ENCODE data around the gene MANF. TPM values are rescaled to one million over a fixed set of nuclear protein-coding genes. Genes with fewer than 3 reads are reported as not detected.
A peak's percentile ranks its signal among the peaks of the same experiment; 100 is the strongest.

Gene MANF
- total and polyA plus RNA-seq, 2 of the 13 experiments (the other 11 are each of a cell fraction or from before 2014, with no cell fraction given): 55.4 to 269 TPM

- intact Hi-C loops (cut with micrococcal nuclease; ENCODE audit: unreplicated experiment): loop anchor here (2.0 to 10.0 kb wide), 2 partner anchors 45 to 285 kb away; partner anchors contain the start of gene TEX264
- H3K4me1 ChIP-seq (ENCODE audit: insufficient read depth, low read length): peaks cover 72% of the 10 kb centered on the region
- H3K9me3 ChIP-seq (ENCODE audit: low read length): no peaks in the 10 kb centered on the region
- H3K27me3 ChIP-seq (ENCODE audit: control insufficient read depth in 1 of 2, insufficient read depth in 2 of 2, low read length in 2 of 2): no peaks in the 10 kb centered on the region; a peak in 1 of 5 replicates
- no peak overlapping the region for H2AFZ ChIP-seq (ENCODE audit: low read length)
- no TSS peak for BruUV-seq (replicated peaks)
- H4K20me1 ChIP-seq (ENCODE audit: insufficient read depth, low read length): peaks cover 17% of the 10 kb centered on the region
- ChIA-PET POLR2A (interaction anchor here (1.3 kb wide), 1 partner anchor 788 kb away, joined by 3 read pairs; no protein-coding TSS in a partner anchor), CTCF (ENCODE audit: low intra/inter-chr PET ratio, low total read pairs) (interaction anchor here (1.3 kb wide), 1 partner anchor 45 kb away, joined by 4 read pairs; no protein-coding TSS in a partner anchor)
- H3K79me2 ChIP-seq (ENCODE audit: insufficient read depth, low read length): peaks cover 56% of the 10 kb centered on the region
- no peak overlapping the region for H3K4me3 ChIP-seq (replicated peaks in 1 of 3; ENCODE audit: insufficient read depth in 1 of 3, low read depth in 2 of 3, low read length in 3 of 3)
- H3K9ac ChIP-seq (ENCODE audit: insufficient read depth, low read depth, low read length): no peak overlapping the region
- WGBS (ENCODE audit: low lambda C conversion rate): 78% methylated on average over 5 of the region's 6 CpGs
- H3K4me2 ChIP-seq (ENCODE audit: low read depth, low read length): peak overlapping the region; percentile 93
- ATAC-seq (peak; percentile 14), DNase-seq (ENCODE audit: low spot score) (peak; percentile 42), FAIRE-seq (no peak)
- in situ Hi-C loops (cut with HindIII; ENCODE audit: extremely low pct_ligation_motif_present, low pct_unique_long_range_greater_than_20kb): no loop called here
- H3K36me3 ChIP-seq (replicated peaks in 1 of 2; ENCODE audit: control insufficient read depth in 1 of 2, insufficient read depth in 2 of 2, low read length in 2 of 2): peaks cover 11 to 35% of the 10 kb centered on the region in 2 experiments
- no peak overlapping the region for H3K27ac ChIP-seq (ENCODE audit: extremely low read length, insufficient read depth, low read length)
- TF ChIP-seq REXO4 (CRISPR knock-in tag; IDR thresholded peaks at IDR 0.05; ENCODE audit: borderline replicate concordance) (no peak), ZNF607 (CRISPR knock-in tag; IDR thresholded peaks at IDR 0.05; ENCODE audit: borderline replicate concordance) (no peak), MEF2D (CRISPR knock-in tag; IDR thresholded peaks at IDR 0.05) (no peak), ZNF792 (CRISPR knock-in tag; IDR thresholded peaks at IDR 0.05) (no peak), ZNF788 (CRISPR knock-in tag; IDR thresholded peaks at IDR 0.05; ENCODE audit: borderline replicate concordance) (no peak), ZNF678 (CRISPR knock-in tag; IDR thresholded peaks at IDR 0.05) (no peak), ATF7 (IDR thresholded peaks at IDR 0.05) (no peak), ATF7 (CRISPR knock-in tag; IDR thresholded peaks at IDR 0.05) (no peak), HNF4G (IDR thresholded peaks at IDR 0.05; ENCODE audit: borderline replicate concordance, low read depth, low read length) (no peak), HNF4G (CRISPR knock-in tag; IDR thresholded peaks at IDR 0.05; ENCODE audit: borderline replicate concordance, low read depth) (no peak), CSRNP2 (CRISPR knock-in tag; conservative IDR thresholded peaks at IDR 0.05; ENCODE audit: low read depth) (no peak), ZNF30 (CRISPR knock-in tag; IDR thresholded peaks at IDR 0.05) (no peak), ZEB1 (IDR thresholded peaks at IDR 0.05; ENCODE audit: insufficient replicate concordance, low read depth) (peak; percentile 48), ZNF558 (CRISPR knock-in tag; IDR thresholded peaks at IDR 0.05; ENCODE audit: borderline replicate concordance) (no peak), ZNF431 (CRISPR knock-in tag; IDR thresholded peaks at IDR 0.05; ENCODE audit: borderline replicate concordance, low read depth) (no peak), TBX2 (CRISPR knock-in tag; IDR thresholded peaks at IDR 0.05; ENCODE audit: borderline replicate concordance) (peak; percentile 28; the same call in 1 of the 2 replicates), KMT2A (CRISPR knock-in tag; IDR thresholded peaks at IDR 0.05) (no peak), EZH2 (conservative IDR thresholded peaks at IDR 0.05; ENCODE audit: low read depth, low read length) (no peak), STAG1 (CRISPR knock-in tag; IDR thresholded peaks at IDR 0.05) (peak; percentile 29; the same call in 1 of the 2 replicates)
- TF ChIP-seq, protein P1, sequence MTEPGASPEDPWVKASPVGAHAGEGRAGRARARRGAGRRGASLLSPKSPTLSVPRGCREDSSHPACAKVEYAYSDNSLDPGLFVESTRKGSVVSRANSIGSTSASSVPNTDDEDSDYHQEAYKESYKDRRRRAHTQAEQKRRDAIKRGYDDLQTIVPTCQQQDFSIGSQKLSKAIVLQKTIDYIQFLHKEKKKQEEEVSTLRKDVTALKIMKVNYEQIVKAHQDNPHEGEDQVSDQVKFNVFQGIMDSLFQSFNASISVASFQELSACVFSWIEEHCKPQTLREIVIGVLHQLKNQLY (CRISPR knock-in tag; IDR thresholded peaks at IDR 0.05): no peak
- TF ChIP-seq, protein P2, sequence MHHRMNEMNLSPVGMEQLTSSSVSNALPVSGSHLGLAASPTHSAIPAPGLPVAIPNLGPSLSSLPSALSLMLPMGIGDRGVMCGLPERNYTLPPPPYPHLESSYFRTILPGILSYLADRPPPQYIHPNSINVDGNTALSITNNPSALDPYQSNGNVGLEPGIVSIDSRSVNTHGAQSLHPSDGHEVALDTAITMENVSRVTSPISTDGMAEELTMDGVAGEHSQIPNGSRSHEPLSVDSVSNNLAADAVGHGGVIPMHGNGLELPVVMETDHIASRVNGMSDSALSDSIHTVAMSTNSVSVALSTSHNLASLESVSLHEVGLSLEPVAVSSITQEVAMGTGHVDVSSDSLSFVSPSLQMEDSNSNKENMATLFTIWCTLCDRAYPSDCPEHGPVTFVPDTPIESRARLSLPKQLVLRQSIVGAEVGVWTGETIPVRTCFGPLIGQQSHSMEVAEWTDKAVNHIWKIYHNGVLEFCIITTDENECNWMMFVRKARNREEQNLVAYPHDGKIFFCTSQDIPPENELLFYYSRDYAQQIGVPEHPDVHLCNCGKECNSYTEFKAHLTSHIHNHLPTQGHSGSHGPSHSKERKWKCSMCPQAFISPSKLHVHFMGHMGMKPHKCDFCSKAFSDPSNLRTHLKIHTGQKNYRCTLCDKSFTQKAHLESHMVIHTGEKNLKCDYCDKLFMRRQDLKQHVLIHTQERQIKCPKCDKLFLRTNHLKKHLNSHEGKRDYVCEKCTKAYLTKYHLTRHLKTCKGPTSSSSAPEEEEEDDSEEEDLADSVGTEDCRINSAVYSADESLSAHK (CRISPR knock-in tag; IDR thresholded peaks at IDR 0.05; ENCODE audit: borderline replicate concordance): no peak
Observed at GRCh38 chr3:51389423-51390183, 4.5 kb downstream of the MANF start.

Data from HepG2 (cell line).